CD4-positive, CD25-positive, alpha-beta regulatory T cell (primary cell): ENCODE measurements around the gene ZNF618. TPM values are rescaled to one million over a fixed set of nuclear protein-coding genes. Genes with fewer than 3 reads are reported as not detected.

ENCODE experiments used
- ATAC-seq, 2 donors: fragments of 150-1000 bp; cut with Tn5 transposase; one replicate each; pipeline ENCODE4 v1.10.0; 2021; ENCODE audit warnings: low read depth in 2 of 2, moderate number of reproducible peaks in 2 of 2, moderate library complexity in 1 of 2
- DNase-seq, 3 donors: peaks; one replicate each; pipeline versions ENCODE4 v3.0.0 to v3.0.0-alpha.2; 2012 to 2022; ENCODE audit warnings: mixed read lengths in 1 of 3
- H3K27ac ChIP-seq: one replicate; pipeline ENCODE4 v1.7.0; 2013; ENCODE audit warnings: mild to moderate bottlenecking, low read length; ENCODE audit not compliant: insufficient read depth, poor library complexity, severe bottlenecking
- H3K27me3 ChIP-seq: one replicate; pipeline ENCODE4 v1.7.0; 2013; ENCODE audit warnings: low read length; ENCODE audit not compliant: control insufficient read depth, insufficient read depth
- H3K36me3 ChIP-seq: one replicate; pipeline ENCODE4 v1.7.0; 2013; ENCODE audit warnings: mild to moderate bottlenecking, low read length, moderate library complexity; ENCODE audit not compliant: control insufficient read depth, insufficient read depth
- H3K4me1 ChIP-seq: 2 replicates; pipeline ENCODE4 v1.7.0; 2013; ENCODE audit warnings: mild to moderate bottlenecking, low read length; ENCODE audit not compliant: insufficient read depth, control insufficient read depth, poor library complexity, severe bottlenecking
- H3K4me3 ChIP-seq: one replicate; pipeline ENCODE4 v1.7.0; 2013; ENCODE audit warnings: low read depth, mild to moderate bottlenecking, low read length, moderate library complexity
- H3K9me3 ChIP-seq, 2 experiments: 1 replicate in 1 of 2; 2 replicates in 1 of 2; pipeline ENCODE4 v1.7.0; 2013; ENCODE audit warnings: low read length in 2 of 2, mild to moderate bottlenecking in 1 of 2, moderate library complexity in 1 of 2; ENCODE audit not compliant: control insufficient read depth in 2 of 2
- H3K27ac Mint-ChIP-seq, 3 donors: one replicate each; pipeline ENCODE4 v1.8.0; 2020 to 2022; ENCODE audit warnings: mild to moderate bottlenecking in 3 of 3, mixed read lengths in 3 of 3, moderate library complexity in 2 of 3
- H3K27me3 Mint-ChIP-seq: one replicate; pipeline ENCODE4 v1.8.0; 2022; ENCODE audit warnings: mild to moderate bottlenecking, mixed read lengths
- H3K36me3 Mint-ChIP-seq: one replicate; pipeline ENCODE4 v1.8.0; 2020; ENCODE audit warnings: mixed read lengths
- H3K4me1 Mint-ChIP-seq, 4 donors: one replicate each; pipeline ENCODE4 v1.8.0; 2020 to 2022; ENCODE audit warnings: mixed read lengths in 4 of 4, mild to moderate bottlenecking in 1 of 4
- H3K4me3 Mint-ChIP-seq, 4 donors: one replicate each; pipeline ENCODE4 v1.8.0; 2020 to 2022; ENCODE audit warnings: mild to moderate bottlenecking in 4 of 4, mixed read lengths in 4 of 4, moderate library complexity in 3 of 4
- H3K9me3 Mint-ChIP-seq, 7 donors: one replicate each; pipeline ENCODE4 v1.8.0; 2020 to 2022; ENCODE audit warnings: mixed read lengths in 7 of 7, mild to moderate bottlenecking in 3 of 7, moderate library complexity in 2 of 7
- polyA plus RNA-seq, 4 donors: library from polyadenylated mRNA; unstranded; fragments of 300-500 nt; fragmentation: Illumina TruSeq; gene quantifications; one replicate each; pipeline ENCODE4 v1.2.3, GENCODE V29; 2021
- total RNA-seq: library from RNA; stranded (reverse); gene quantifications from one replicate; pipeline ENCODE4 v1.2.3, GENCODE V29; 2022

The ZNF618 gene
- total and polyA plus RNA-seq, 5 donors from 2014 or later: 0.86 TPM; not detected in 4

- H3K36me3 ChIP-seq: no peaks in the 10 kb centered on the region
- no peak overlapping the region for H3K27ac ChIP-seq
- no peak overlapping the region for H3K4me3 ChIP-seq
- Mint-ChIP-seq H3K9me3 (peaks cover 0 to 5% (median 0%) of the 10 kb centered on the region in 7 donors), H3K27me3 (peaks cover 5% of the 10 kb centered on the region), H3K4me1 (no peaks in the 10 kb centered on the region), H3K36me3 (no peaks in the 10 kb centered on the region), H3K27ac (no peak overlapping the region), H3K4me3 (peak overlapping the region in 1 of 4 donors; percentile 32)
- ATAC-seq (no peak), DNase-seq (no peak)
- H3K9me3 ChIP-seq: no peaks in the 10 kb centered on the region
- no peaks in the 10 kb centered on the region for H3K4me1 ChIP-seq
- no peaks in the 10 kb centered on the region for H3K27me3 ChIP-seq
These were observed 158.1 kb downstream of the ZNF618 start for GRCh38 chr9:114034196-114034595.

- Mint-ChIP-seq H3K36me3 (no peaks in the 10 kb centered on the region), H3K27me3 (peaks cover 5% of the 10 kb centered on the region), H3K4me1 (no peaks in the 10 kb centered on the region), H3K27ac (no peak overlapping the region), H3K9me3 (peaks cover 0 to 5% (median 0%) of the 10 kb centered on the region in 7 donors), H3K4me3 (no peak overlapping the region)
- ATAC-seq (no peak), DNase-seq (no peak)
- Histone ChIP-seq H3K9me3 (no peaks in the 10 kb centered on the region), H3K27ac (no peak overlapping the region), H3K4me3 (no peak overlapping the region), H3K4me1 (no peaks in the 10 kb centered on the region), H3K27me3 (no peaks in the 10 kb centered on the region), H3K36me3 (no peaks in the 10 kb centered on the region)
These were observed 158.6 kb downstream of the ZNF618 start for GRCh38 chr9:114034661-114035062.

GRCh38 chr9:114035221-114035844 lies 159.2 kb downstream of the ZNF618 start:
- peak overlapping the region in 1 of 3 donors; percentile 27 for H3K27ac Mint-ChIP-seq
- peaks cover 5% of the 10 kb centered on the region for H3K27me3 Mint-ChIP-seq
- ATAC-seq (no peak), DNase-seq (no peak)
- Histone ChIP-seq H3K9me3 (no peaks in the 10 kb centered on the region), H3K27ac (no peak overlapping the region), H3K27me3 (no peaks in the 10 kb centered on the region), H3K36me3 (no peaks in the 10 kb centered on the region), H3K4me3 (no peak overlapping the region), H3K4me1 (no peaks in the 10 kb centered on the region)
- no peaks in the 10 kb centered on the region for H3K36me3 Mint-ChIP-seq
- H3K9me3 Mint-ChIP-seq: peaks cover 0 to 5% (median 0%) of the 10 kb centered on the region in 7 donors
- H3K4me1 Mint-ChIP-seq: no peaks in the 10 kb centered on the region
- H3K4me3 Mint-ChIP-seq: no peak overlapping the region

GRCh38 chr9:114035845-114036801 lies 160.0 kb downstream of the ZNF618 start:
- Histone ChIP-seq H3K9me3 (no peaks in the 10 kb centered on the region), H3K36me3 (no peaks in the 10 kb centered on the region), H3K4me1 (no peaks in the 10 kb centered on the region), H3K27me3 (no peaks in the 10 kb centered on the region), H3K4me3 (no peak overlapping the region), H3K27ac (no peak overlapping the region)
- H3K4me3 Mint-ChIP-seq: no peak overlapping the region
- no peaks in the 10 kb centered on the region for H3K4me1 Mint-ChIP-seq
- ATAC-seq: no peak
- H3K9me3 Mint-ChIP-seq: peaks cover 0 to 5% (median 0%) of the 10 kb centered on the region in 7 donors
- H3K27ac Mint-ChIP-seq: peak overlapping the region in 1 of 3 donors; percentile 27
- no peaks in the 10 kb centered on the region for H3K36me3 Mint-ChIP-seq
- DNase-seq: no peak
- peaks cover 5% of the 10 kb centered on the region for H3K27me3 Mint-ChIP-seq

- Histone ChIP-seq H3K36me3 (no peaks in the 10 kb centered on the region), H3K9me3 (no peaks in the 10 kb centered on the region), H3K27me3 (no peaks in the 10 kb centered on the region), H3K27ac (no peak overlapping the region), H3K4me3 (no peak overlapping the region), H3K4me1 (no peaks in the 10 kb centered on the region)
- Mint-ChIP-seq H3K9me3 (peaks cover 0 to 5% (median 0%) of the 10 kb centered on the region in 7 donors), H3K4me1 (no peaks in the 10 kb centered on the region), H3K36me3 (no peaks in the 10 kb centered on the region), H3K27me3 (peaks cover 10% of the 10 kb centered on the region), H3K4me3 (no peak overlapping the region), H3K27ac (peak overlapping the region in 1 of 3 donors; percentile 60)
- no peak for DNase-seq
- ATAC-seq: no peak
These were observed 161.1 kb downstream of the ZNF618 start for GRCh38 chr9:114037249-114037648.

GRCh38 chr9:114037961-114038723 lies 162.0 kb downstream of the ZNF618 start:
- no peaks in the 10 kb centered on the region for H3K4me1 Mint-ChIP-seq
- ATAC-seq (no peak), DNase-seq (no peak)

GRCh38 chr9:114038724-114039313 lies 162.7 kb downstream of the ZNF618 start:
- Mint-ChIP-seq H3K27me3 (peaks cover 8% of the 10 kb centered on the region), H3K9me3 (peaks cover 0 to 2% (median 0%) of the 10 kb centered on the region in 7 donors), H3K4me1 (no peaks in the 10 kb centered on the region), H3K27ac (no peak overlapping the region), H3K4me3 (no peak overlapping the region), H3K36me3 (no peaks in the 10 kb centered on the region)
- H3K9me3 ChIP-seq: no peaks in the 10 kb centered on the region
- DNase-seq: no peak
- no peak overlapping the region for H3K4me3 ChIP-seq
- no peak overlapping the region for H3K27ac ChIP-seq
- ATAC-seq: no peak
- H3K4me1 ChIP-seq: no peaks in the 10 kb centered on the region
- H3K27me3 ChIP-seq: no peaks in the 10 kb centered on the region
- H3K36me3 ChIP-seq: no peaks in the 10 kb centered on the region

More at GRCh38 chr9:114037961-114038723, 162.0 kb downstream of the ZNF618 start:
- peaks cover 0 to 2% (median 0%) of the 10 kb centered on the region in 7 donors for H3K9me3 Mint-ChIP-seq
- Histone ChIP-seq H3K36me3 (no peaks in the 10 kb centered on the region), H3K4me3 (no peak overlapping the region), H3K4me1 (no peaks in the 10 kb centered on the region), H3K27me3 (no peaks in the 10 kb centered on the region), H3K9me3 (no peaks in the 10 kb centered on the region), H3K27ac (no peak overlapping the region)
- no peaks in the 10 kb centered on the region for H3K36me3 Mint-ChIP-seq
- peaks cover 10% of the 10 kb centered on the region for H3K27me3 Mint-ChIP-seq
- H3K4me3 Mint-ChIP-seq: no peak overlapping the region
- no peak overlapping the region for H3K27ac Mint-ChIP-seq
